VCaP (cell line): ENCODE data around the gene RASA3.

Experiments used
- H3K27ac ChIP-seq: fragments of 450-650 bp; 2 replicates; pipeline ENCODE4 v1.5.1; 2017
- TF ChIP-seq, protein P1 (sequence below): fragments of 450-650 bp; conservative IDR thresholded peaks from 2 replicates; pipeline ENCODE4 v1.5.1; 2017; ENCODE audit warnings: mild to moderate bottlenecking, moderate library complexity

The RASA3 gene

DNA sequence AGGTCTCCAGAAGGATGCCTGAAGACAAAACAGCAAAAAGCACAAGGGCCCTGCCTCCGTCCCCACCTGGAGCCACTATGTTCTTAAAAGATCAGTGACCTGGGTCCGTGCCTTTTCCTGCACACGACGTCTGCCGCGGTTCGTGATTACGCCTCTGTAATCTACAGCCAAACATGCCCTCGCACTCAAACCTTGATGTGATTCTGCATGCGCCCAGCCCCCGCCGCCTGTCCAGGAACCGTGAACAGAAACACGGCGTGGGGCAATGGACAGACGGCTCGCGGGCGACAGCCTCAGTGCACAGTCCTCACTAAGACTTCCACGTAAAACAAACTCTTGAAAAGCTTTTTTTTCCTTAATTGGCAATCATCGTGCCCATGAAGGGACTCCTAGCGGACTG, 174.1 kb downstream of the RASA3 start:
- TF ChIP-seq, protein P1, sequence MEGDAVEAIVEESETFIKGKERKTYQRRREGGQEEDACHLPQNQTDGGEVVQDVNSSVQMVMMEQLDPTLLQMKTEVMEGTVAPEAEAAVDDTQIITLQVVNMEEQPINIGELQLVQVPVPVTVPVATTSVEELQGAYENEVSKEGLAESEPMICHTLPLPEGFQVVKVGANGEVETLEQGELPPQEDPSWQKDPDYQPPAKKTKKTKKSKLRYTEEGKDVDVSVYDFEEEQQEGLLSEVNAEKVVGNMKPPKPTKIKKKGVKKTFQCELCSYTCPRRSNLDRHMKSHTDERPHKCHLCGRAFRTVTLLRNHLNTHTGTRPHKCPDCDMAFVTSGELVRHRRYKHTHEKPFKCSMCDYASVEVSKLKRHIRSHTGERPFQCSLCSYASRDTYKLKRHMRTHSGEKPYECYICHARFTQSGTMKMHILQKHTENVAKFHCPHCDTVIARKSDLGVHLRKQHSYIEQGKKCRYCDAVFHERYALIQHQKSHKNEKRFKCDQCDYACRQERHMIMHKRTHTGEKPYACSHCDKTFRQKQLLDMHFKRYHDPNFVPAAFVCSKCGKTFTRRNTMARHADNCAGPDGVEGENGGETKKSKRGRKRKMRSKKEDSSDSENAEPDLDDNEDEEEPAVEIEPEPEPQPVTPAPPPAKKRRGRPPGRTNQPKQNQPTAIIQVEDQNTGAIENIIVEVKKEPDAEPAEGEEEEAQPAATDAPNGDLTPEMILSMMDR = no peak
- no peak overlapping the region for H3K27ac ChIP-seq

DNA sequence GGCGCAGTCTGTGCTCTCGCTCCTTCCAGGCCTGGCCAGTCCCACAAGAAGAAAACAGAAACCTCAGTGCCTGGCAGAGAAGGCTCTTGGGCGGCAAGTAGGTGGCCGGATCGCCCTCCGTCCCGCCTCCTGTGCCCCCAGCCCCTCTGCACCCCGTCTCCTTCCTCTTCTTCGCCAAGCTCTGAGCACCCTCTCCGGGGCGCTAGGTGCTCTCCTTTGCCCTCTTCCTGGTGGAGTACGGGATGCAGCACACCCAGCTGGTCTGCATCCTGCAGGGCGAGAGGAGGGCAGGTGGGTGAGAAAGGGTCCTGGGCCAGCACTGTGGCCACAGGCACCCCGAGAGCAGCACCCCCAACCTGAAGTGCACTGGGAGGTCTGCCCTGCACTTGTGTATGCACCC, 175.9 kb downstream of the RASA3 start:
- H3K27ac ChIP-seq = no peak overlapping the region
- TF ChIP-seq, protein P1 = no peak

DNA sequence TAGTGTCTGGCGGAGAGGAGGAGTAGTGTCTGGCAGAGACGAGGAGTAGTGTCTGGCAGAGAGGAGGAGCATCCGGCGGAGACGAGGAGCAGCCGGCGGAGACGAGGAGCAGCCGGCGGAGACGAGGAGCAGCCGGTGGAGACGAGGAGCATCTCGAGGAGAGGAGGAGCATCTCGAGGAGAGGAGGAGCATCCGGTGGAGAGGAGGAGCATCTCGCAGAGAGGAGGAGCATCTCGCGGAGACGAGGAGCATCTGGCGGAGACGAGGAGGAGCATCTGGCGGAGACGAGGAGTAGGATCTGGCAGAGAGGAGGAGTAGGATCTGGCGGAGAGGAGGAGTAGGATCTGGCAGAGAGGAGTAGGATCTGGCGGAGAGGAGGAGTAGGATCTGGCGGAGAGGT, 176.7 kb downstream of the RASA3 start:
- TF ChIP-seq, protein P1 = no peak
- H3K27ac ChIP-seq = no peak overlapping the region

DNA sequence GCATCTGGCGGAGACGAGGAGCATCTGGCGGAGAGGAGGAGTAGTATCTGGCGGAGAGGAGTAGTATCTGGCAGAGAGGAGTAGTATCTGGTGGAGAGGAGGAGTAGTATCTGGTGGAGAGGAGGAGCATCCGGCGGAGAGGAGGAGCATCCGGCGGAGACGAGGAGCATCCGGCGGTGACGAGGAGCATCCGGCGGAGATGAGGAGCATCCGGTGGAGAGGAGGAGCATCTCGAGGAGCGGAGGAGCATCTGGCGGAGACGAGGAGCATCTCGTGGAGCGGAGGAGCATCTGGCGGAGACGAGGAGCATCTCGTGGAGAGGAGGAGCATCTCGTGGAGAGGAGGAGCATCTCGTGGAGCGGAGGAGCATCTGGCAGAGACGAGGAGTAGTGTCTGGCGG, 177.2 kb downstream of the RASA3 start:
- TF ChIP-seq, protein P1 = no peak

DNA sequence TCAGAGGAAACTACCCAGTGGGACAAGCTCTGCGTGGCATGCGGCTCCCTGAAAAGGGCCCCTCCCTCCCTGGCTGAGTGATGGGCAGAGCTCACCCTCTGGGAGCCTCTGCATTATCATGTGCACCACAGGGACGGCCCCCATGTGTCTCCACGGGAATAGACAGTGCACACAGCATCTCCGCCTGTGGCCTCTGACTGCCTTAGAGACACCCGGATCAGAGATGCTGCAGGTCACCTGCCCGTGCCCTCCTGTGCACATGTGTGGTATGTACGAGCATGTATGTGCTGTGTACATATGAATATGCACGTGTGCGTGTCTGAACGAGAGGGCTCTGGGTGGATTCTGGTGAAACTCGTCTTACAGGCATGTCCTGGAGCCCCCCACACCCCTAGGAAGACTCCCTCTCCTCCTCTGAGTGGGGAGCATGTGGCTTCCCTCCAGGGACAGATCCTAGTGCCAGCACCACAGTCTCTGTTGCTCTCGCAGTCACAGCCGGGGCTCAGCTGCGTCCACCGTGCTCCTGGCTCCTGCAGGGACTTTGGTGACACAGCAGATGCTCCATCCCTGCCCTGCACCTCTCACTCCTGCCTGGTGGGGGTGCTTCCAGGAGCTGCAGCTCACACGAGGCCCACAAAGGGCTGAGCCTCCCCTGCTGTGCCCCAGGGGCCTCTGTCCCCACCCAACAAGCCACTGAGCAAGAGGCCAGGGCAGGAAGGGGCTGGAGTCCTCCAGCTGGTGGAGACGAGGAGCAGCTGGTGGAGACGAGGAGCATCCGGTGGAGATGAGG, 178.2 kb downstream of the RASA3 start:
- TF ChIP-seq, protein P1 = no peak
- no peak overlapping the region for H3K27ac ChIP-seq

More for the DNA sequence above, 177.2 kb downstream of the RASA3 start:
- H3K27ac ChIP-seq = no peak overlapping the region

DNA sequence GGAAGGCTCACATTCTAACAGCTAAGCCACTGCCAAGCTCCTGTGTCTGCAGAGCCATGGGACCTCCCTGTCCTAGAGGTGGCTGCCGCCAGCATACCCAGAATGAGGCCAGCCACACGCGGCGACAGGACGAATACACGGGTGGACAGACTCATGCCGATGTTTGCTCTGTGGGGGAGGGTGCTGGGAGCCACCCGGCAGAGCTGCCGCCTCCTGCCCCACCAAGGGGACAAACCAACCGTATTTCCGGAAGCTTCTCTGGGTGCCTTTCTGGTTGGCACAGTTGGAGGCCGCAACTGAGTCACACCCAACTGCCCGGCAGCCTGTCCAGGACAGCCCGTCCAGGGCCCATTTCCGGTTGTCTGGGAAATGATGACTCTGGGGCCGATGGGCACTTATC, 178.9 kb downstream of the RASA3 start:
- no peak overlapping the region for H3K27ac ChIP-seq
- TF ChIP-seq, protein P1 = no peak

DNA sequence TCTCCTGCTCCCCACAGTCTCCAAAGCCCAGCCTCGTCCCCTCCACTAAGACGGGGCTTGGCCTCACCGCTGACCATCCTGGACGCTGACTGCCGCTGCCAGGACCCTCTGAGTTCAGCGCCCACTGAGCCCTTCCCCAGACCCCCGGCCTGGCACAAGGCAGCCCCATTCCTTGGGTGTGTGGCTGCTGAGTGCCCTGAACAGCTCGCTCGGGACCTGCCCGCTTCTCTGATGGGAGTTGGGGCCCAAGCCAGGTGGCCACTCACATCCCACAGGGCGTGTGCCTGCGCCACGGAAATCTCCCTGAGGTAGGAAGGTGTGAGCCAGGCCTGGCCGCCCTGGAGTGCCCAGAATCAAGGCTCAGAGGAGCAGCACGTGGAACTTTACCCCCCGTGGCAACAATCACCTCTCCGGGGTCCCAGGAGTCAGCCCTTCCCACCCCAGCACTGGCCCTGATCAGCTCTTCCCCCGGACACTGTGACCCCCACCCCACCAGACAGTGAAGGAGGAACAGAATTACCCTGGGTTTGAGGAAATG, 179.4 kb downstream of the RASA3 start:
- TF ChIP-seq, protein P1 = no peak
- no peak overlapping the region for H3K27ac ChIP-seq
